Natural killer cell (primary cell): ENCODE measurements around the gene MGAT2. TPM values are rescaled to one million over a fixed set of nuclear protein-coding genes. Genes with fewer than 3 reads are reported as not detected.
A peak's percentile ranks its signal among the peaks of the same experiment; 100 is the strongest.

Source experiments
- ATAC-seq, 3 donors: fragments of 150-1000 bp in 2 of 3; fragments of 200-7000 bp in 1 of 3; cut with Tn5 transposase; 1 replicate in 1 of 3; 2 replicates in 2 of 3; pipeline ENCODE4 v1.10.0; 2021; ENCODE audit warnings: mild to moderate bottlenecking in 2 of 3, moderate library complexity in 2 of 3
- DNase-seq, 2 donors: peaks; one replicate each; pipeline versions ENCODE4 v3.0.0 to v3.0.0-alpha.2; 2013 to 2021; ENCODE audit warnings: mixed read lengths in 1 of 2
- H3K27ac ChIP-seq: one replicate; pipeline ENCODE4 v1.5.1; 2013; ENCODE audit warnings: mild to moderate bottlenecking, low read length
- H3K27me3 ChIP-seq: one replicate; pipeline ENCODE4 v1.6.1; 2013; ENCODE audit warnings: low read length; ENCODE audit not compliant: control insufficient read depth, insufficient read depth
- H3K36me3 ChIP-seq: one replicate; pipeline ENCODE4 v1.6.1; 2013; ENCODE audit warnings: low read length; ENCODE audit not compliant: control insufficient read depth, insufficient read depth
- H3K4me1 ChIP-seq: one replicate; pipeline ENCODE4 v1.6.1; 2013; ENCODE audit warnings: low read length; ENCODE audit not compliant: control insufficient read depth, insufficient read depth
- H3K4me3 ChIP-seq: one replicate; pipeline ENCODE4 v1.5.1; 2013; ENCODE audit warnings: low read length
- H3K9me3 ChIP-seq: one replicate; pipeline ENCODE4 v1.6.1; 2013; ENCODE audit warnings: low read length; ENCODE audit not compliant: control insufficient read depth, insufficient read depth
- H3K27ac Mint-ChIP-seq, 2 donors: one replicate each; pipeline ENCODE4 v1.8.0; 2022; ENCODE audit warnings: mild to moderate bottlenecking in 2 of 2, mixed read lengths in 2 of 2, moderate library complexity in 1 of 2
- H3K27me3 Mint-ChIP-seq, 2 donors: one replicate each; pipeline ENCODE4 v1.8.0; 2022; ENCODE audit warnings: low read depth in 2 of 2, mixed read lengths in 2 of 2
- H3K36me3 Mint-ChIP-seq: one replicate; pipeline ENCODE4 v1.8.0; 2022; ENCODE audit warnings: mixed read lengths
- H3K4me1 Mint-ChIP-seq, 2 donors: one replicate each; pipeline ENCODE4 v1.8.0; 2022; ENCODE audit warnings: mixed read lengths in 2 of 2
- H3K4me3 Mint-ChIP-seq: one replicate; pipeline ENCODE4 v1.8.0; 2022; ENCODE audit warnings: mild to moderate bottlenecking, moderate library complexity, mixed read lengths
- H3K9me3 Mint-ChIP-seq, 2 donors: one replicate each; pipeline ENCODE4 v1.8.0; 2022; ENCODE audit warnings: mixed read lengths in 2 of 2
- CTCF ChIP-seq: fragments of 200-600 bp; IDR thresholded peaks from one replicate; pipeline ENCODE4 v1.8.0; 2022; ENCODE audit warnings: antibody characterized with exemption
- WGBS: methylation state at CpG from one replicate; pipeline ENCODE4 v1.1.7; 2013; ENCODE audit warnings: missing lambda C conversion rate; ENCODE audit not compliant: insufficient coverage; 5-methylcytosine and 5-hydroxymethylcytosine counted together
- intact Hi-C: fragments of 100-400 bp; cut with micrococcal nuclease; formaldehyde crosslinking; loops from one replicate; pipeline ENCODE4 v1.14.2; 2022
- total RNA-seq, 4 donors: library from RNA; stranded (reverse); fragments of 120-200 nt in 1 of 4; gene quantifications; one replicate each; pipeline versions ENCODE4 v1.2.3 to v1.2.4, GENCODE V29; 2013 to 2022

The MGAT2 gene
- total RNA-seq, 3 donors from 2014 or later (not counting 1 experiment from before 2014, with no cell fraction given) = 29.9 to 34.8 (median 33.8) TPM

DNA sequence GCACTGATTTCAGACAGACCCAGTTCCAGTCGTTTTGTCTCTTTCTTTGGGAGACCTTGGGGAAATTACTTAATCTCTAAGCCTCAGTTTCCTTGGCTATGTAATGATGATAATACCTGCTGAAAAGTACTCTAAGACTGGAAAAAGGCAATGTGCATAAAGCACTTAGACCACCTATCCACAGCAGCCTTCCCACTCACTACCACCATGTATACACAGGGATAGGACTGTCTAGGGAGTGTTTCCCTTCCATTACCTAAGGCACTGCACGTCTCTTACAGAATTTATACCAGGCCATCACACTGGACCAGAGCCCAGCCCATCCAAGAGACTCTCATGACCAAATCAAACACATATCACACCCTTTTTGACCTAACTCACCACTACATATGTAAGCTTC is 40.8 kb upstream of the MGAT2 start:
- Mint-ChIP-seq H3K4me1 (peaks cover 43 to 48% of the 10 kb centered on the region in 2 donors), H3K9me3 (no peaks in the 10 kb centered on the region), H3K36me3 (no peaks in the 10 kb centered on the region), H3K27me3 (no peaks in the 10 kb centered on the region), H3K4me3 (no peak overlapping the region), H3K27ac (peak overlapping the region; percentile 6 to 12)
- peaks cover 12% of the 10 kb centered on the region for H3K4me1 ChIP-seq
- ATAC-seq (no peak), DNase-seq (no peak)
- intact Hi-C loops = loop anchor here (10.0 kb wide), 1 partner anchor 785 kb away; no protein-coding TSS in a partner anchor
- TF ChIP-seq CTCF = no peak
- no peak overlapping the region for H3K4me3 ChIP-seq
- peaks cover 34% of the 10 kb centered on the region for H3K36me3 ChIP-seq
- no peak overlapping the region for H3K27ac ChIP-seq
- WGBS = 85% methylated on average over 2 of the region's 2 CpGs
- H3K27me3 ChIP-seq = no peaks in the 10 kb centered on the region
- H3K9me3 ChIP-seq = no peaks in the 10 kb centered on the region

DNA sequence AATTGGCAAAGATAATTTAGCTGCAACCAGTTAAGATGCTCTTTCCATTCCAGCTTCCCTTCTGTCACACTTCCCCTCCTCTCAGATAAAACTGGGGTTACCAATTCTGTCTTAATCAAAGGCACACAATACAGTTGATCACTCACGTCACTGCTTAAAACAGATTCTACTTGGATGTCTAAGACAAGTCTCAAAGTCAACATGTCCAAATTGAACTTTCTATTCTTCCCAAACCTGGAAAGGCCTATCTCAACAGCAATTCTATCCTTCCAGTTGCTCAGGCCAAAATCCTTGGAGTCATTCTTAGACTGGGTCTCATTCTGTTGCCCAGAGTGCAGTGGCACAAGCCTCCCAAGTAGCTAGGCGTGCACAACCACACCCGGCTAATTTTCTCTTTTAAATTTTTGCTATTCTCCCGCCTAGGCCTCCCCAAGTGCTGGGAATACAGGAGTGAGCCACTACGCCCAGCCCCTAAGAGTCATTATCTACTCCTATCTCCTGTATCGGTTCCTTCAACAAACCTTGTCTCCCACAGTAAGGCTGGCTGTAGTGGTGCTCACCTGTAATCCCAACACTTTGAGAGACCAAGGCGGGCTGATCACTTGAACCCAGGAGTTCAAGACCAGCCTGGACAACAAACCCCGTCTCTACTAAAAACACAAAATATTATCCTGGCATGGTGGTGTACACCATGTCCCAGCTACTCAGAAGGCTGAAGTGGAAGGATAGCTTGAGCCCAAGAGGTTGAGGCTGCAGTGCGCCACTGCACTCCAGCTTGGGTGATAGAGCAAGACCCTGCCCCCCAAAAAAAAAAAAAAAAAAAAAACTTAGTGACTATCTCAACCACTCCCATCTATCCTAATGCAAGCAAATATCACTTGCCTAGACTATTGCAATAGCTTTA is 39.1 kb upstream of the MGAT2 start:
- H3K4me1 ChIP-seq = peaks cover 19% of the 10 kb centered on the region
- H3K36me3 ChIP-seq = peaks cover 26% of the 10 kb centered on the region
- Mint-ChIP-seq H3K36me3 (no peaks in the 10 kb centered on the region), H3K27ac (peak overlapping the region; percentile 82 to 99), H3K4me3 (no peak overlapping the region), H3K4me1 (peaks cover 59 to 61% of the 10 kb centered on the region in 2 donors), H3K9me3 (no peaks in the 10 kb centered on the region), H3K27me3 (no peaks in the 10 kb centered on the region)
- intact Hi-C loops = loop anchor here (10.0 kb wide), 1 partner anchor 783 kb away; no protein-coding TSS in a partner anchor
- WGBS = 90% methylated on average over 7 of the region's 9 CpGs
- H3K4me3 ChIP-seq = no peak overlapping the region
- H3K9me3 ChIP-seq = no peaks in the 10 kb centered on the region
- H3K27me3 ChIP-seq = no peaks in the 10 kb centered on the region
- ATAC-seq (no peak), DNase-seq (no peak)
- no peak for TF ChIP-seq CTCF
- H3K27ac ChIP-seq = no peak overlapping the region

- H3K36me3 ChIP-seq = peaks cover 26% of the 10 kb centered on the region
- intact Hi-C loops = loop anchor here (10.0 kb wide), 1 partner anchor 782 kb away; no protein-coding TSS in a partner anchor
- H3K4me1 ChIP-seq = peaks cover 19% of the 10 kb centered on the region
- H3K36me3 Mint-ChIP-seq = no peaks in the 10 kb centered on the region
- no peak for ATAC-seq
- no peaks in the 10 kb centered on the region for H3K27me3 Mint-ChIP-seq
- H3K27ac ChIP-seq = no peak overlapping the region
- no peaks in the 10 kb centered on the region for H3K9me3 ChIP-seq
- H3K4me3 ChIP-seq = no peak overlapping the region
- no peak for DNase-seq
- H3K4me1 Mint-ChIP-seq = peaks cover 61 to 68% of the 10 kb centered on the region in 2 donors
- 87% methylated on average over 3 of the region's 4 CpGs for WGBS
- no peak for TF ChIP-seq CTCF
- H3K4me3 Mint-ChIP-seq = peak overlapping the region; percentile 10
- H3K27me3 ChIP-seq = no peaks in the 10 kb centered on the region
- H3K9me3 Mint-ChIP-seq = no peaks in the 10 kb centered on the region
- H3K27ac Mint-ChIP-seq = peak overlapping the region; percentile 82 to 99
These were observed 38.3 kb upstream of the MGAT2 start for GRCh38 chr14:49582113-49582977.
